HCT116 (cell line): ENCODE data around the gene GPR84. TPM values are rescaled to one million over a fixed set of nuclear protein-coding genes. Genes with fewer than 3 reads are reported as not detected.

ENCODE experiments used
- ATAC-seq: fragments of 200-7000 bp; cut with Tn5 transposase; 2 replicates; pipeline ENCODE4 v1.9.1; 2020; ENCODE audit warnings: mild to moderate bottlenecking, moderate library complexity
- BruUV-seq: library from RNA; stranded (reverse); fragments of 400-500 nt; replicated peaks from 2 replicates; lab custom pipeline; 2021; lab: Mats Ljungman, UMichigan
- CTCF ChIA-PET: fragments of 300-600 bp; sonication (Branson Sonifier 250); formaldehyde crosslinking; loops from one replicate; lab custom pipeline; 2021; ENCODE audit warnings: antibody characterized with exemption; lab: Charles Lee
- POLR2A ChIA-PET: fragments of 300-600, 350-600 bp; sonication (Branson Sonifier 250); formaldehyde crosslinking; loops from one replicate; lab custom pipeline; 2021; ENCODE audit warnings: antibody characterized with exemption; lab: Charles Lee
- RAD21 ChIA-PET, 2 experiments: fragments of 300-600 bp; sonication (Branson Sonifier 250); formaldehyde crosslinking; loops; one replicate each; lab custom pipeline; 2023; ENCODE audit warnings: low total read pairs in 2 of 2; ENCODE audit not compliant: uncharacterized antibody in 2 of 2, unreplicated experiment in 2 of 2, low non-redundant PET in 1 of 2; lab: Charles Lee
- DNase-seq: peaks from one replicate; pipeline ENCODE4 v3.0.0-alpha.2; 2010; ENCODE audit warnings: low read depth, low spot score
- H2AFZ ChIP-seq: fragments of 200-600 bp; shearing (Covaris generic), sonication (generic); 2 replicates; pipeline ENCODE4 v1.6.1; 2017; ENCODE audit warnings: low read depth, mixed run types, mixed read lengths, antibody characterized with exemption, low read length; ENCODE audit not compliant: poor library complexity, severe bottlenecking
- H3K27ac ChIP-seq: 2 replicates; pipeline ENCODE4 v1.5.1; 2012; ENCODE audit warnings: low read depth, low read length
- H3K27me3 ChIP-seq: fragments of 200-600 bp; sonication (generic); 2 replicates; pipeline ENCODE4 v1.6.1; 2016; ENCODE audit warnings: mixed run types, low read length, mixed read lengths; ENCODE audit not compliant: insufficient read depth
- H3K36me3 ChIP-seq, 2 experiments: fragments of 200-500 bp in 1 of 2; fragments of 200-600 bp in 1 of 2; sonication (Bioruptor generic) in 1 of 2; sonication (generic) in 1 of 2; 2 replicates each; pipeline versions ENCODE4 v1.5.1 to v1.6.1; 2014 to 2016; ENCODE audit warnings: low read length in 2 of 2, inconsistent platforms in 1 of 2, mixed read lengths in 1 of 2, mixed run types in 1 of 2; ENCODE audit not compliant: insufficient read depth in 2 of 2, control insufficient read depth in 1 of 2
- H3K4me1 ChIP-seq, 2 experiments: fragments of 200-600 bp in 1 of 2; sonication (generic) in 1 of 2; 2 replicates each; pipeline versions ENCODE4 v1.5.1 to v1.6.1; 2012 to 2017; ENCODE audit warnings: low read length in 2 of 2, inconsistent platforms in 1 of 2, mild to moderate bottlenecking in 1 of 2, mixed read lengths in 1 of 2, mixed run types in 1 of 2, moderate library complexity in 1 of 2; ENCODE audit not compliant: insufficient read depth in 2 of 2, control insufficient read depth in 1 of 2
- H3K4me2 ChIP-seq: fragments of 200-600 bp; sonication (generic); 2 replicates; pipeline ENCODE4 v1.6.1; 2017; ENCODE audit warnings: mixed run types, low read length, mixed read lengths
- H3K4me3 ChIP-seq, 2 experiments: fragments of 200-600 bp in 1 of 2; sonication (generic) in 1 of 2; replicated peaks in 1 of 2; 2 replicates each; pipeline ENCODE4 v1.5.1; 2011 to 2016; ENCODE audit warnings: low read length in 2 of 2, control low read depth in 1 of 2, low read depth in 1 of 2, mild to moderate bottlenecking in 1 of 2, mixed read lengths in 1 of 2, mixed run types in 1 of 2
- H3K79me2 ChIP-seq: fragments of 200-600 bp; sonication (generic); 2 replicates; pipeline ENCODE4 v1.6.1; 2017; ENCODE audit warnings: mild to moderate bottlenecking, mixed run types, low read length, moderate library complexity, mixed read lengths; ENCODE audit not compliant: insufficient read depth
- H3K9ac ChIP-seq: fragments of 200-600 bp; sonication (generic); 2 replicates; pipeline ENCODE4 v1.6.1; 2016; ENCODE audit warnings: low read length, mixed read lengths
- H3K9me2 ChIP-seq: fragments of 200-600 bp; sonication (generic), shearing (Covaris generic); 2 replicates; pipeline ENCODE4 v1.6.1; 2017; ENCODE audit warnings: mixed run types, mild to moderate bottlenecking, moderate library complexity; ENCODE audit not compliant: insufficient read depth
- H3K9me3 ChIP-seq, 2 experiments: fragments of 200-500 bp in 1 of 2; fragments of 200-600 bp in 1 of 2; sonication (Bioruptor generic) in 1 of 2; sonication (generic) in 1 of 2; 2 replicates each; pipeline ENCODE4 v1.6.1; 2014 to 2017; ENCODE audit warnings: low read length in 2 of 2, mixed read lengths in 2 of 2, inconsistent platforms in 1 of 2, low read depth in 1 of 2, mild to moderate bottlenecking in 1 of 2, mixed run types in 1 of 2, moderate library complexity in 1 of 2; ENCODE audit not compliant: control insufficient read depth in 1 of 2, insufficient read depth in 1 of 2
- H4K20me1 ChIP-seq: fragments of 200-600 bp; sonication (generic), shearing (Covaris generic); 2 replicates; pipeline ENCODE4 v1.6.1; 2017; ENCODE audit warnings: mixed run types, mild to moderate bottlenecking, moderate library complexity; ENCODE audit not compliant: insufficient read depth
- POLR2AphosphoS5 ChIP-seq: IDR thresholded peaks from 2 replicates; pipeline ENCODE4 v1.6.1; 2011; ENCODE audit warnings: mild to moderate bottlenecking, low read depth, low read length, moderate library complexity
- TCF7L2 ChIP-seq: IDR thresholded peaks from 2 replicates; pipeline ENCODE4 v1.7.0; 2011; ENCODE audit warnings: borderline replicate concordance, inconsistent platforms; ENCODE audit not compliant: insufficient read depth, insufficient read length; ENCODE audit errors: extremely low read depth
- intact Hi-C: fragments of 100-400 bp; cut with micrococcal nuclease; formaldehyde crosslinking; loops from 2 replicates; pipeline ENCODE4 v1.10.0; 2022
- total RNA-seq: library from RNA; stranded (reverse); gene quantifications from one replicate; pipeline ENCODE4 v1.2.1, GENCODE V29; 2021; ENCODE audit not compliant: unreplicated experiment
- TF ChIP-seq, protein P1 (sequence below): IDR thresholded peaks from 2 replicates; pipeline ENCODE4 v1.6.1; 2012; ENCODE audit warnings: low read depth
- TF ChIP-seq, protein P2 (sequence below): IDR thresholded peaks from 2 replicates; pipeline ENCODE4 v1.6.1; 2012

The GPR84 gene
- total RNA-seq, 1 experiment from 2014 or later: not detected

DNA sequence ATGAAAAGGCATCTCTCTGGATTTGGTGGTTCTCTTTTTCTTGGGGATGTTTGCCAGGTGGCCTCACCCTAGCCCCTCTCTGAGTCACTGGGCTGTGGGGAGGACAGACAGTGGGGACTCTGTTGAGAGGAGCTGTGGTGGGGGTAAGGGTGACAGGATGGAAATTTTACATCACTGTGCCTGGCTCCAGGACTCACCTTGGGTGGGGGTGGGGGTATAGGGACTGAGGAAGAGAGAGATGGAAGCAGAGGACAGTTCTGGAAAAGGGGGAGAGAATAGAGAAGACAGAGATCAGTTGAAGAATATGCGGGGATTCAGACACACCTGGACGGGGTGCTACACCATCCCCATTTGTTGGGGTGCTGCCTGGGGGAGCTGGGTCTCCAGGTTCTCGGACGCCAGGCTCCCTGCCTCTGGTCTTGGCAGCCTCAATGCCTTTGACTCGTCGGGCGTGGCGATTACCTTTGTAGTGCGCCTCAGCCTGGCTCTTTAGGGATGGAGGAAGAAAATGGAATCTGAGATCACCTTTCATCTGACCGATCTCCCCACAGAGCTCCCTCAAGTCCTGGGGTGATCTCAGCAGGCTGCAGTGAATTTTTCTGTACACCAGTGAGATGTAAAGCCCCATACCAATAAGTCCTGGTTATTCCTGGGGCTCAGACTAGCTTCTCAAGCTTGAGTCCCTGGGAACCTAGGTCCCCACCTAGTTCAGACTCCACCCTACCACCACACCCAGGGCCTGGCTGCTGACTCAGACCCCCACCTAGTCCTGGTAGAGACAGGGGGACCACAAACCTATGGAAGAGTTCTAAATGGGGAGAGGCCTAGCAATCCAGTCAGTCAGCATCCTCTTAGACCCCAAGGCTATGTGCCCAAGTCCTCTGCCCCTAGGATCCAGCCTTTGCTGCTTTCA is 9.6 kb upstream of the GPR84 start:
- ChIA-PET CTCF (interaction anchor here (1.6 kb wide), 1 partner anchor 10 kb away, joined by 4 read pairs; the partner anchor contains the start of gene ZNF385A), POLR2A (interaction anchor here (0.6 to 1.1 kb wide), 2 partner anchors 15 to 356 kb away, joined by 3 to 5 read pairs; no protein-coding TSS in a partner anchor), RAD21 (no interaction called here)
- peak overlapping the region; percentile 82 for H3K27ac ChIP-seq
- H3K4me1 ChIP-seq: peaks cover 54 to 99% of the 10 kb centered on the region in 2 experiments
- H3K4me2 ChIP-seq: peak overlapping the region; percentile 63
- ATAC-seq: peak; percentile 44
- peak overlapping the region; percentile 41 for H3K9ac ChIP-seq
- no peak overlapping the region for H2AFZ ChIP-seq
- no peaks in the 10 kb centered on the region for H4K20me1 ChIP-seq
- TF ChIP-seq, protein P1, sequence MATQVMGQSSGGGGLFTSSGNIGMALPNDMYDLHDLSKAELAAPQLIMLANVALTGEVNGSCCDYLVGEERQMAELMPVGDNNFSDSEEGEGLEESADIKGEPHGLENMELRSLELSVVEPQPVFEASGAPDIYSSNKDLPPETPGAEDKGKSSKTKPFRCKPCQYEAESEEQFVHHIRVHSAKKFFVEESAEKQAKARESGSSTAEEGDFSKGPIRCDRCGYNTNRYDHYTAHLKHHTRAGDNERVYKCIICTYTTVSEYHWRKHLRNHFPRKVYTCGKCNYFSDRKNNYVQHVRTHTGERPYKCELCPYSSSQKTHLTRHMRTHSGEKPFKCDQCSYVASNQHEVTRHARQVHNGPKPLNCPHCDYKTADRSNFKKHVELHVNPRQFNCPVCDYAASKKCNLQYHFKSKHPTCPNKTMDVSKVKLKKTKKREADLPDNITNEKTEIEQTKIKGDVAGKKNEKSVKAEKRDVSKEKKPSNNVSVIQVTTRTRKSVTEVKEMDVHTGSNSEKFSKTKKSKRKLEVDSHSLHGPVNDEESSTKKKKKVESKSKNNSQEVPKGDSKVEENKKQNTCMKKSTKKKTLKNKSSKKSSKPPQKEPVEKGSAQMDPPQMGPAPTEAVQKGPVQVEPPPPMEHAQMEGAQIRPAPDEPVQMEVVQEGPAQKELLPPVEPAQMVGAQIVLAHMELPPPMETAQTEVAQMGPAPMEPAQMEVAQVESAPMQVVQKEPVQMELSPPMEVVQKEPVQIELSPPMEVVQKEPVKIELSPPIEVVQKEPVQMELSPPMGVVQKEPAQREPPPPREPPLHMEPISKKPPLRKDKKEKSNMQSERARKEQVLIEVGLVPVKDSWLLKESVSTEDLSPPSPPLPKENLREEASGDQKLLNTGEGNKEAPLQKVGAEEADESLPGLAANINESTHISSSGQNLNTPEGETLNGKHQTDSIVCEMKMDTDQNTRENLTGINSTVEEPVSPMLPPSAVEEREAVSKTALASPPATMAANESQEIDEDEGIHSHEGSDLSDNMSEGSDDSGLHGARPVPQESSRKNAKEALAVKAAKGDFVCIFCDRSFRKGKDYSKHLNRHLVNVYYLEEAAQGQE: no peak
- TF ChIP-seq, protein P2, sequence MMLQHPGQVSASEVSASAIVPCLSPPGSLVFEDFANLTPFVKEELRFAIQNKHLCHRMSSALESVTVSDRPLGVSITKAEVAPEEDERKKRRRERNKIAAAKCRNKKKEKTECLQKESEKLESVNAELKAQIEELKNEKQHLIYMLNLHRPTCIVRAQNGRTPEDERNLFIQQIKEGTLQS: no peak
- peak; percentile 37; the same call in 1 of the 2 replicates for TF ChIP-seq POLR2AphosphoS5
- peak; percentile 82 for TF ChIP-seq TCF7L2
- intact Hi-C loops: no loop called here
- H3K79me2 ChIP-seq: peaks cover 10% of the 10 kb centered on the region; the same call in 1 of the 2 replicates
- no peaks in the 10 kb centered on the region for H3K9me2 ChIP-seq
- DNase-seq: peak; percentile 61
- peak overlapping the region; percentile 18 to 23 for H3K4me3 ChIP-seq
- no peaks in the 10 kb centered on the region for H3K9me3 ChIP-seq
- H3K36me3 ChIP-seq: no peaks in the 10 kb centered on the region
- no TSS peak for BruUV-seq
- H3K27me3 ChIP-seq: no peaks in the 10 kb centered on the region
